ENCODE data around the gene AXIN2.
"Not testable (repeated sequence)": the region's sequence is repeated elsewhere in the genome, so short reads cannot be mapped to it uniquely, and the experiment has no call there.

The AXIN2 gene

GRCh38 chr17:65529040-65529633 lies 32.3 kb downstream of the AXIN2 start:
- H3K9me3 ChIP-seq (ENCODE audit: control insufficient read depth, low read length) = no peaks in the 10 kb centered on the region
- 95% methylated on average over 5 of the region's 7 CpGs for WGBS, 2 experiments (ENCODE audit: insufficient coverage in 2 of 2)
- no peak overlapping the region for H3K27ac ChIP-seq (ENCODE audit: low read depth, low read length, severe bottlenecking)
- H3K4me1 ChIP-seq (ENCODE audit: control insufficient read depth, insufficient read depth, low read length, poor library complexity, severe bottlenecking) = peaks cover 31% of the 10 kb centered on the region
- H3K4me3 ChIP-seq (ENCODE audit: extremely low read depth, insufficient read depth, low read length, poor library complexity, severe bottlenecking) = no peak overlapping the region
- H3K36me3 ChIP-seq (ENCODE audit: control insufficient read depth, insufficient read depth, low read length) = peaks cover 56% of the 10 kb centered on the region

DNA sequence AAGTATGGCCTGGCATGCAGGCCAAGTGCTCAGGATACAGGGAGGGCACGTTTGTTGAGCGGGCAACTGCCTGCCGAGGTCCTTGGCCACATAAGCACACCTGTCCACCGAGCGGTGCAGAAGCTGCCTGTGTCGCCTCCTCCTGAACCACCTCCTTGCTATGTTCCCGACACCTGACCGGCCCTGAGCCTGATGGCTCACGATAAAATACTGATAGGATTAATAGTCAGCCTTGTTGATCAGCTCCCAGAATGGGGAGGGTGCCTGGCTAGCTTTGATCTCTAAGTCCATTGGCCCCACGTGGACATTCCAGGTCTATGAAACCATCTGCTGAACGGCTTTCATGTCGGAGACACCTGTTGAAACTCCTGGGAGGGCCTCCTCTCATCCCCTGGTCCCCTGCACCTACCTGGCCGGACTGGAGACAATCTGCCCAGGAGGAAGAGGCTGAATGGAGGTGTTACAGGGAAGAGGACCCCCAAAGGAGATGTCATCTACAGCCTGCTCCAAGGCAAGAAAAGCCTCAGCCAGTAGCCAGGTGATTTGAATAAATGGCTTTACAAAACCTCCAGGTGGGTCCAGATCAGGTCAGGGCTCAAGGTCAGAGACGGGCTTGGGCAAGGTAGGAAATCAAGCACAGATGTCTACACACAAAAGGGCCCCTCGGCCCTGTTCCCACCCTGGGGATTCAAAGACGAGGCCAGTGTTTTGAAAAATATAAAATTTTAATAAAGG lies 33.4 kb downstream of the AXIN2 start:
- Histone ChIP-seq H3K27ac (ENCODE audit: low read depth, low read length, severe bottlenecking) (no peak overlapping the region), H3K4me3 (ENCODE audit: extremely low read depth, insufficient read depth, low read length, poor library complexity, severe bottlenecking) (no peak overlapping the region), H3K36me3 (ENCODE audit: control insufficient read depth, insufficient read depth, low read length) (peaks cover 45% of the 10 kb centered on the region), H3K4me1 (ENCODE audit: control insufficient read depth, insufficient read depth, low read length, poor library complexity, severe bottlenecking) (peaks cover 42% of the 10 kb centered on the region), H3K9me3 (ENCODE audit: control insufficient read depth, low read length) (no peaks in the 10 kb centered on the region)
- 98 to 99% methylated on average over 10 to 12 of the region's 16 CpGs for WGBS, 2 experiments (ENCODE audit: insufficient coverage in 2 of 2)

DNA sequence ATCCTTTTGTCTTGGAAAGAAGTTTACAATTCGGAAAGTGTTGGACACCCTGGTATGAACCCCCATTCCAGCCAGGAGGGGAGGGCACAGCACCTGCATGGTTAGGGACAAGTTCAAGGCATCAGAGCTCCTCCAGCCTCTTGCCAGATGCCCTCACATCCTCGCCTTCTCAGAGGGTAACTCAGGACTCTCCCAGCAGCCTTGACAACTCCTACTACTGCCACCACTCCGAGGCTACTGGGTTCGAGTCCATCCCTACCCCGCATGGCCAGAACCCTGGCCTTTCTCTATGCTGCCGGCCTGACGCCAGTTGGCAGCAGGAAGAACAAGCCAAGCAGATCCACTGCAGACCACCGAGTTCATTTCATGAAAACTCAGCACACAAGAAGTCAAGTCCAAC lies 34.1 kb downstream of the AXIN2 start:
- no peaks in the 10 kb centered on the region for H3K9me3 ChIP-seq (ENCODE audit: control insufficient read depth, low read length)
- H3K4me1 ChIP-seq (ENCODE audit: control insufficient read depth, insufficient read depth, low read length, poor library complexity, severe bottlenecking) = peaks cover 39% of the 10 kb centered on the region
- H3K4me3 ChIP-seq (ENCODE audit: extremely low read depth, insufficient read depth, low read length, poor library complexity, severe bottlenecking) = no peak overlapping the region
- 95 to 99% methylated on average over 8 of the region's 8 CpGs for WGBS, 2 experiments (ENCODE audit: insufficient coverage in 2 of 2)
- no peak overlapping the region for H3K27ac ChIP-seq (ENCODE audit: low read depth, low read length, severe bottlenecking)
- H3K36me3 ChIP-seq (ENCODE audit: control insufficient read depth, insufficient read depth, low read length) = peaks cover 39% of the 10 kb centered on the region

DNA sequence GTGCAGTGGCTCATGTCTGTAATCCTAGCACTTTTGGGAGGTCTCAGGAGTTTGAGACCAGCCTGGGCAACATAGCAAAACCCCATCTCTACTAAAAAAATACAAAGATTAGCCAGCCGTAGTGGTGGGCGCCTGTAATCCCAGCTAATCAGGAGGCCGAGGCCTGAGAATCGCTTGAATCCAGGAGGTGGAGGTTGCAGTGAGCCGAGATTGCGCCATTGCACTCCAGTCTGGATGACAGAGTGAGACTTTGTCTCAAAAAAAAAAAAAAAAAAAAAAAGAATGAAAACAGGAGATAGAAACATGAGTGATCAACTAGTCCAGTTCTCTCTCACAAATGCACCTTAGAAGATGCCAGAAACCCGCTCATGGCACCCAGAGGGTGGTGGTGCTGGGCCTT lies 34.6 kb downstream of the AXIN2 start:
- not testable (repeated sequence) for H3K27ac ChIP-seq (ENCODE audit: low read depth, low read length, severe bottlenecking); H3K9me3 ChIP-seq (ENCODE audit: control insufficient read depth, low read length); H3K4me3 ChIP-seq (ENCODE audit: extremely low read depth, insufficient read depth, low read length, poor library complexity, severe bottlenecking)
- Histone ChIP-seq H3K36me3 (ENCODE audit: control insufficient read depth, insufficient read depth, low read length) (peaks cover 33% of the 10 kb centered on the region), H3K4me1 (ENCODE audit: control insufficient read depth, insufficient read depth, low read length, poor library complexity, severe bottlenecking) (peaks cover 34% of the 10 kb centered on the region)
- WGBS, 2 experiments (ENCODE audit: insufficient coverage in 2 of 2) = 100% methylated on average over 2 to 3 of the region's 7 CpGs

DNA sequence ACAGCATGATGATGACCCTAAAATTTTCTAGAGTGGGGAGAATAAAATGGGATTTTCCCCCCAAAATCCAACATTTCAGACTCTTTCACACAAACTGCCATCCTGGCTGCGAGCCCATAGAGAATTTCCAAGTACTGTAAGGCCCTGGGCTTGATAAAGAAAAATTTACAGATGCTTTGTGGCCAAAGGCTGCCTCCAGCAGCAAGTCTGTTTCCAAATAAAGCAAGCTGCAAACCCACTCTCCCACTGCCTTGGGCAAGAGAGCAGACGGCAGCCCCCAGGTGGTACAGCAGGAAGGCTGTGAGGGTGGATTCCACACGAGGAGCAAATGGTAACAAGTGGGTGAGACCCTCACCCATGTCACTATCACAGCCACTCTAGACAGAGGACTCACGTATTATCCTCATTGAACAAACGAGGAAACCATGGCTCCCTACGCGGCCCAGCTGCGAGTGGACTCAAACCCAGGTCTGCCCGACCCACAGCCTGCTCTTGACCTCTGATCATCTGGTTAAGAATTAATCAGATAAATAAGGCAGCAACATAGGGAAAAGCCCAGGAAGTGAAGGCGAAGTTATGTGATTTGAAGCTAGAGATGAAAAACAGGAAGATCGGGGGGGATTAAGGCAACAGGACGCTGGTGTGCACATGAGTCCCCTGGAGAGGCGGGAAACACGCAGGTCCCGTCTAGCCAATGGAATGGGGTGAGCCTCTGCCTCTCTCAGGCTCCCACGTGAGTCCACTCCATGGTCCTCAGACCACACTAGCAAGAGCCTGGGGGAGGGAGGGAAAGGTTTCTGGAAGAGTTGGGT lies 37.4 kb downstream of the AXIN2 start:
- H3K27ac ChIP-seq (ENCODE audit: low read depth, low read length, severe bottlenecking) = peak overlapping the region; percentile 52
- H3K4me3 ChIP-seq (ENCODE audit: extremely low read depth, insufficient read depth, low read length, poor library complexity, severe bottlenecking) = no peak overlapping the region
- WGBS, 2 experiments (ENCODE audit: insufficient coverage in 2 of 2) = 80 to 89% methylated on average over 8 to 15 of the region's 16 CpGs
- peaks cover 22% of the 10 kb centered on the region for H3K4me1 ChIP-seq (ENCODE audit: control insufficient read depth, insufficient read depth, low read length, poor library complexity, severe bottlenecking)
- no peaks in the 10 kb centered on the region for H3K9me3 ChIP-seq (ENCODE audit: control insufficient read depth, low read length)
- peaks cover 12% of the 10 kb centered on the region for H3K36me3 ChIP-seq (ENCODE audit: control insufficient read depth, insufficient read depth, low read length)

DNA sequence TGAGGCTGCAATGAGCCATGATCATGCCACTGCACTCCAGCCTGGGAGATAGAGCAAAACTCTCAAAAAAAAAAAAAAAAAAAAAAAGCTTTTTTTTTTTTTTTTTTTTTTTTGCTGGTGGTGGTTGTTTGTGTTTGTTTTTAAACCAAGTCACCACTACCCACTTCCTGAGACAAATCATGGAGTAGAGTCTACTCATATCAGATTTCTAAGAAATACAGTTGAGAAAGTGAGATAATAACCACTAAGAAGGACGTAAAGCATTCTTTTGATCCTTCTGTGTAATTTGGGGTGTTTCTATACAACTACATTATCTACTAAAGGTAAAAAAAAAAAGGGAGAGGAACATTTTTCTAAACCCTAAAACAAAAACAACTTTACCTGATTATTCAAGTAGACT lies 38.0 kb downstream of the AXIN2 start:
- H3K27ac ChIP-seq (ENCODE audit: low read depth, low read length, severe bottlenecking) = peak overlapping the region; percentile 52
- H3K9me3 ChIP-seq (ENCODE audit: control insufficient read depth, low read length) = no peaks in the 10 kb centered on the region
- WGBS, 2 experiments (ENCODE audit: insufficient coverage in 2 of 2) = no CpG with 5 or more reads among the region's 1 CpG
- H3K4me3 ChIP-seq (ENCODE audit: extremely low read depth, insufficient read depth, low read length, poor library complexity, severe bottlenecking) = no peak overlapping the region
- peaks cover 22% of the 10 kb centered on the region for H3K4me1 ChIP-seq (ENCODE audit: control insufficient read depth, insufficient read depth, low read length, poor library complexity, severe bottlenecking)
- H3K36me3 ChIP-seq (ENCODE audit: control insufficient read depth, insufficient read depth, low read length) = peaks cover 5% of the 10 kb centered on the region

DNA sequence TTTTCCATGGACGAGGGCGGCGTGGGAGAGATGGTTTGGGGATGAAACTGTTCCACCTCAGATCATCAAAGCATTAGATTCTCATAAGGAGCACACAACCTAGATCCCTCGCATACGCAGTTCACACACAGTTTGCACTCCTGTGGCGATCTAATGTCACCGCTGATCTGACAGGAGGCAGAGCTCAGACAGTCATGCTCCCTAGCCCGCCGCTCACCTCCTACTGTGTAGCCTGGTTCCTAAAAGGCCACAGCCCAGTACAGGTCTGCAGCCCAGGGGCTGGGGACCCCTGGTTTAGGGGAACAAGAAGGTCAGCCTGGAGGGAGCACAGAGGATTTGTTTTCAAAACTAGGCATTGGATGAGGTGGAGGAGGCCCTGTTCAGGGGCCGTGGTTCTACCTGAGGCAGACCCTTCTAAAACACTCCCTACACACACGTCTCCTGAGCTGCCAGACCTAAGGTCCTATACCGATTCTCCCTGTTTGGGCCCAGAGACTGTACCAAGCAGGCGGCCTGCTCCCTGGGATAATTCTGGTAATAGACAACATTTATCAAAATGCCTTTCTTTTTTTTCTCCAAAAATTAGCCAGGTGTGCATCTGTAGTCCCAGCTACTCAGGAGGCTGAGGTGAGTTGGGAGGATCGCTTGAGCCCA lies 38.6 kb downstream of the AXIN2 start:
- Histone ChIP-seq H3K4me1 (ENCODE audit: control insufficient read depth, insufficient read depth, low read length, poor library complexity, severe bottlenecking) (peaks cover 22% of the 10 kb centered on the region), H3K27ac (ENCODE audit: low read depth, low read length, severe bottlenecking) (no peak overlapping the region)
- 88 to 89% methylated on average over 8 to 9 of the region's 14 CpGs for WGBS, 2 experiments (ENCODE audit: insufficient coverage in 2 of 2)

DNA sequence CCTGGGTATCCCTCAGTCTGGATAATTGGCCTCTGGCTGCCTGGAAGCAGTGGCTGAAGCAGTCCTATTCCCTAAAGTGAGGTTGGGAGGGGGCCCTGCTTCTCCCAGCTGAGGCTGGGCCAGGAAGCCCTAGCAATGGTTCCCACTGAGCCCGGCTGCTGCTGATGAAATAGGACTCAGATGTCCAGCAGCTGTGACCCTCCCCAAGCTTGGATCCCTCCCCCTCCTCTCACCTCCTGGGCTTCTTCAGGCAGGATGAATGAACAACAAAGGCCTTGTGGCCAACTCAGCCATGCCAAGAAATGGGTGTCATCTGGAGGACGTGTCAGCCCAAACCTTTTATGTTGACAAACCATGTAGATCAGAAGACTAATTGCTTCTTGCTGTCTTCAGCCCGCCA lies 42.0 kb downstream of the AXIN2 start:
- Histone ChIP-seq H3K27ac (ENCODE audit: low read depth, low read length, severe bottlenecking) (no peak overlapping the region), H3K9me3 (ENCODE audit: control insufficient read depth, low read length) (no peaks in the 10 kb centered on the region), H3K4me1 (ENCODE audit: control insufficient read depth, insufficient read depth, low read length, poor library complexity, severe bottlenecking) (peaks cover 38% of the 10 kb centered on the region), H3K4me3 (ENCODE audit: extremely low read depth, insufficient read depth, low read length, poor library complexity, severe bottlenecking) (no peak overlapping the region), H3K36me3 (ENCODE audit: control insufficient read depth, insufficient read depth, low read length) (no peaks in the 10 kb centered on the region)
- 83 to 93% methylated on average over 2 to 3 of the region's 3 CpGs for WGBS, 2 experiments (ENCODE audit: insufficient coverage in 2 of 2)

More for the DNA sequence above, 38.6 kb downstream of the AXIN2 start:
- Histone ChIP-seq H3K9me3 (ENCODE audit: control insufficient read depth, low read length) (no peaks in the 10 kb centered on the region), H3K36me3 (ENCODE audit: control insufficient read depth, insufficient read depth, low read length) (no peaks in the 10 kb centered on the region), H3K4me3 (ENCODE audit: extremely low read depth, insufficient read depth, low read length, poor library complexity, severe bottlenecking) (no peak overlapping the region)

GRCh38 chr17:65518256-65518655 lies 43.2 kb downstream of the AXIN2 start:
- H3K4me3 ChIP-seq (ENCODE audit: extremely low read depth, insufficient read depth, low read length, poor library complexity, severe bottlenecking) = no peak overlapping the region
- peaks cover 26% of the 10 kb centered on the region for H3K4me1 ChIP-seq (ENCODE audit: control insufficient read depth, insufficient read depth, low read length, poor library complexity, severe bottlenecking)
- H3K27ac ChIP-seq (ENCODE audit: low read depth, low read length, severe bottlenecking) = no peak overlapping the region
- no peaks in the 10 kb centered on the region for H3K9me3 ChIP-seq (ENCODE audit: control insufficient read depth, low read length)
- WGBS, 2 experiments (ENCODE audit: insufficient coverage in 2 of 2) = 100% methylated on average over 1 to 2 of the region's 2 CpGs
- no peaks in the 10 kb centered on the region for H3K36me3 ChIP-seq (ENCODE audit: control insufficient read depth, insufficient read depth, low read length)

Data from mesodermal cell (in vitro differentiated cells).